ENCODE measurements around the gene DNER.
"Not testable (repeated sequence)": the region's sequence is repeated elsewhere in the genome, so short reads cannot be mapped to it uniquely, and the experiment has no call there.

Gene DNER, protein sequence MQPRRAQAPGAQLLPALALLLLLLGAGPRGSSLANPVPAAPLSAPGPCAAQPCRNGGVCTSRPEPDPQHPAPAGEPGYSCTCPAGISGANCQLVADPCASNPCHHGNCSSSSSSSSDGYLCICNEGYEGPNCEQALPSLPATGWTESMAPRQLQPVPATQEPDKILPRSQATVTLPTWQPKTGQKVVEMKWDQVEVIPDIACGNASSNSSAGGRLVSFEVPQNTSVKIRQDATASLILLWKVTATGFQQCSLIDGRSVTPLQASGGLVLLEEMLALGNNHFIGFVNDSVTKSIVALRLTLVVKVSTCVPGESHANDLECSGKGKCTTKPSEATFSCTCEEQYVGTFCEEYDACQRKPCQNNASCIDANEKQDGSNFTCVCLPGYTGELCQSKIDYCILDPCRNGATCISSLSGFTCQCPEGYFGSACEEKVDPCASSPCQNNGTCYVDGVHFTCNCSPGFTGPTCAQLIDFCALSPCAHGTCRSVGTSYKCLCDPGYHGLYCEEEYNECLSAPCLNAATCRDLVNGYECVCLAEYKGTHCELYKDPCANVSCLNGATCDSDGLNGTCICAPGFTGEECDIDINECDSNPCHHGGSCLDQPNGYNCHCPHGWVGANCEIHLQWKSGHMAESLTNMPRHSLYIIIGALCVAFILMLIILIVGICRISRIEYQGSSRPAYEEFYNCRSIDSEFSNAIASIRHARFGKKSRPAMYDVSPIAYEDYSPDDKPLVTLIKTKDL

DNA sequence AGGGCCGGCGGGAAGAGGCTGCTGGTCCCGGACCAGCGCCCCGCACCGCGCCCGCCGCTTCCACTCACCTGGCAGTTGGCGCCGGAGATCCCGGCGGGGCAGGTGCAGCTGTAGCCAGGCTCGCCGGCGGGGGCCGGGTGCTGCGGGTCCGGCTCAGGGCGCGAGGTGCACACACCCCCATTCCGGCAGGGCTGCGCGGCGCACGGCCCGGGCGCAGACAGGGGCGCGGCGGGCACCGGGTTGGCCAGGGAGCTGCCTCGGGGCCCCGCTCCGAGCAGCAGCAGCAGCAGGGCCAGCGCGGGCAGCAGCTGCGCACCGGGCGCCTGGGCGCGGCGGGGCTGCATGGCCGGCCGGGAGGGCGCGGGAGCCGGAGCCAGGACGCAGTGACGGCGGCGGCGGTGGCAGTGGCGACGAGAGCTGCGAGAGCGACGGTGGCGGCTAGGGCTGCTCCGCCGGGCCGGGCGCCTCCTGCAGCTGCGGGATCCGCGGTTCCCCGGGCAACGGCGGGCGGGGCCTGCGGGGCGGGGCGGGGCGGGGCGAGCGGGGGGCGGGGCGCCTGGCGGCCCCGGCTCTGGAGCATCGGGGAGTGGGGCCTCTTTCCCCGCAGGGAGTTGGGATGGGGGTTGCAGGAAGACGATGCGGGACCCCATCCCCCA lies at the start of gene DNER:
TSS of gene DNER (minus strand) at position 476 of the 656 bp plus-strand sequence. CDS start at position 344, 132 bp downstream.
- no peaks in the 10 kb centered on the region for H3K9me3 ChIP-seq (ENCODE audit: control insufficient read depth, low read length)
- H3K4me3 ChIP-seq (ENCODE audit: low read depth, low read length): peak within 1 kb of the TSS; percentile 31
- peak within 1 kb of the TSS; percentile 92 for H2AFZ ChIP-seq
- H3K4me1 ChIP-seq: no peaks in the 10 kb centered on the region
- no peaks in the 10 kb centered on the region for H3K36me3 ChIP-seq (ENCODE audit: control insufficient read depth, insufficient read depth, low read length)
- H3K79me2 ChIP-seq: peaks cover 4% of the 10 kb centered on the region
- H3K27ac ChIP-seq: peak within 1 kb of the TSS; percentile 88
- peak within 1 kb of the TSS; percentile 65 for H3K4me2 ChIP-seq (ENCODE audit: low read length)
- peaks cover 2% of the 10 kb centered on the region for H3K27me3 ChIP-seq (ENCODE audit: control insufficient read depth, insufficient read depth, low read length)
- TF ChIP-seq, protein P1, sequence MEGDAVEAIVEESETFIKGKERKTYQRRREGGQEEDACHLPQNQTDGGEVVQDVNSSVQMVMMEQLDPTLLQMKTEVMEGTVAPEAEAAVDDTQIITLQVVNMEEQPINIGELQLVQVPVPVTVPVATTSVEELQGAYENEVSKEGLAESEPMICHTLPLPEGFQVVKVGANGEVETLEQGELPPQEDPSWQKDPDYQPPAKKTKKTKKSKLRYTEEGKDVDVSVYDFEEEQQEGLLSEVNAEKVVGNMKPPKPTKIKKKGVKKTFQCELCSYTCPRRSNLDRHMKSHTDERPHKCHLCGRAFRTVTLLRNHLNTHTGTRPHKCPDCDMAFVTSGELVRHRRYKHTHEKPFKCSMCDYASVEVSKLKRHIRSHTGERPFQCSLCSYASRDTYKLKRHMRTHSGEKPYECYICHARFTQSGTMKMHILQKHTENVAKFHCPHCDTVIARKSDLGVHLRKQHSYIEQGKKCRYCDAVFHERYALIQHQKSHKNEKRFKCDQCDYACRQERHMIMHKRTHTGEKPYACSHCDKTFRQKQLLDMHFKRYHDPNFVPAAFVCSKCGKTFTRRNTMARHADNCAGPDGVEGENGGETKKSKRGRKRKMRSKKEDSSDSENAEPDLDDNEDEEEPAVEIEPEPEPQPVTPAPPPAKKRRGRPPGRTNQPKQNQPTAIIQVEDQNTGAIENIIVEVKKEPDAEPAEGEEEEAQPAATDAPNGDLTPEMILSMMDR (IDR thresholded peaks at IDR 0.05): no peak
- peak within 1 kb of the TSS; percentile 85 for H3K9ac ChIP-seq

DNA sequence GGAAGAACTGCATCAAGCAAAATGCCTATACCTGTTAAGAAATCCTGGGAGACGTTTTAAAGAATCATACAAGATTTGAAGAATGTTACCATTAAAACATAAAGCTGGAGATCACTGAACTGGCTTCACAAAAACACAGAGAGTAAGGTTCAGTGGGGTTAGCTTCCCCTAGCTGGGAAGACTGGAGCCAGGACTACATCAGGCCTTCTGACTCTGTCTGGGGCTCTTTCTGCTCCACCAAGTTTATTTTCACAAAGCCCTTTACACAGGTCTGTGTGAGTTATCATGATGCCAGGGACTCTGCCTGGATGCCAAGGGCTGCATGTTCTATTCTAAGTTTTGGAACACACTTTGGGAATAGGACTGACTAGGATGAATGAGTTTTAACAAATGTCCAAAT lies 47.3 kb upstream of the DNER start:
- H3K9me3 ChIP-seq (ENCODE audit: control insufficient read depth, low read length): no peaks in the 10 kb centered on the region
- no peak overlapping the region for H3K4me2 ChIP-seq (ENCODE audit: low read length)
- no peak overlapping the region for H3K4me3 ChIP-seq (ENCODE audit: low read depth, low read length)
- no peak overlapping the region for H3K27ac ChIP-seq
- no peak overlapping the region for H3K9ac ChIP-seq
- H3K36me3 ChIP-seq (ENCODE audit: control insufficient read depth, insufficient read depth, low read length): no peaks in the 10 kb centered on the region
- no peaks in the 10 kb centered on the region for H3K27me3 ChIP-seq (ENCODE audit: control insufficient read depth, insufficient read depth, low read length)
- H2AFZ ChIP-seq: no peak overlapping the region
- H3K79me2 ChIP-seq: no peaks in the 10 kb centered on the region
- TF ChIP-seq, protein P1 (IDR thresholded peaks at IDR 0.05): no peak
- no peaks in the 10 kb centered on the region for H3K4me1 ChIP-seq

DNA sequence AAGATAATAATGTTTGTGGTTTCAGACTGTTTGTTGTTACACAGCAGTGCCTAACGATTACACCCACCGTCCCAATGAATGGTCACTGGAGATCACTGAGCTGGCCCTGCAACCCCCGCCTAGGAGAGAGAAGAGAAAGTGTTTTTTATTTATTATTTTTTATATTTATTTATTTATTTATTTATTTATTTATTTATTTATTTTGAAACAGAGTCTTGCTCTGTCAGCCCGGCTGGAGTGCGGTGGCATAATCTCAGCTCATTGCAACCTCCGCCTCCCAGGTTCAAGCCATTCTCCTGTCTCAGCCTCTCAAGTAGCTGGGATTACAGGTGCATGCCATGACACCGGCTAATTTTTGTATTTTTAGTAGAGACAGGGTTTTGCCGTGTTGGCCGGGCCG lies 43.1 kb upstream of the DNER start:
- H3K36me3 ChIP-seq (ENCODE audit: control insufficient read depth, insufficient read depth, low read length); H3K4me1 ChIP-seq: not testable (repeated sequence)

DNA sequence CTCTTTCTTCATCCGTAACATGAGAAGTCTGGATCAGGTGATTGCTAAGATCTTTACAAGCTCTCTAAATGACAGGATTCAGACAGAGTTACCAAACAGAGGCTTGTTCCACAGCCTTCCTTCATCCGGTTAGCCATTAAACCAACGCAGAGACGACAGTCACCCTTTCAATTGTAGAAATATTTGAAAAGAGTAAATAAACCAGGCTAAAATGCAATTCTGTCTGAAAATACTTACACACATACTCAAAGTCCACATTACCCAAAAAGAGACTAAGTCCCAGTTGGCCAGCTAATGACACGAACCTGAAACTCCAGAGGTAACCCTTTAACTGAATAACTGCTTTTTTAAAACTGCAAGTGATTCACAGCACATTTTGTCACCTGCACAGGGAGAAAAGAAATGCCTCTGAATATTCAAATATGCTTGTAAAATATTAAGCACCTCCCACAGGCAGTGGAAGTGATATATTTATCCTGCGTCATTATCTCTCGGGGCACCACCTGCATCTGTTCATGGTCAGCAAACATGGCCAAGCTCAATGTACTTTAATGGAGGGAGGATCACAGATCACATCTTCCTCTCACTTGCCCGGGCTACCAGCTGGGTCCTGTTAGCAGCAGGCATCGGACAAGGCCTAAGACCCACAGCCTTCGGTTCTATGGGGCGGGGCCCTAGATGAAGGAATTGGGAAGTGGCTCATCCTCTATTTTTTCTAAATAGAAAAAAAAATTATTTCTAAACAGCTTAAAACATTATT lies 38.8 kb upstream of the DNER start:
- peak overlapping the region; percentile 52 for H2AFZ ChIP-seq
- H3K9me3 ChIP-seq (ENCODE audit: control insufficient read depth, low read length): no peaks in the 10 kb centered on the region
- no peaks in the 10 kb centered on the region for H3K36me3 ChIP-seq (ENCODE audit: control insufficient read depth, insufficient read depth, low read length)
- H3K79me2 ChIP-seq: no peaks in the 10 kb centered on the region
- H3K4me3 ChIP-seq (ENCODE audit: low read depth, low read length): no peak overlapping the region
- TF ChIP-seq, protein P1 (IDR thresholded peaks at IDR 0.05): no peak
- H3K27ac ChIP-seq: no peak overlapping the region
- H3K4me2 ChIP-seq (ENCODE audit: low read length): no peak overlapping the region
- no peaks in the 10 kb centered on the region for H3K27me3 ChIP-seq (ENCODE audit: control insufficient read depth, insufficient read depth, low read length)
- H3K4me1 ChIP-seq: peaks cover 6% of the 10 kb centered on the region
- H3K9ac ChIP-seq: no peak overlapping the region

More for the DNA sequence above, 43.1 kb upstream of the DNER start:
- H3K4me2 ChIP-seq (ENCODE audit: low read length); H3K9me3 ChIP-seq (ENCODE audit: control insufficient read depth, low read length); H2AFZ ChIP-seq; H3K4me3 ChIP-seq (ENCODE audit: low read depth, low read length); H3K9ac ChIP-seq; H3K79me2 ChIP-seq; H3K27ac ChIP-seq; H3K27me3 ChIP-seq (ENCODE audit: control insufficient read depth, insufficient read depth, low read length): not testable (repeated sequence)
